HG02884 (cell line): ENCODE data around the gene PHAX.
"Not testable (repeated sequence)": the region's sequence is repeated elsewhere in the genome, so short reads cannot be mapped to it uniquely, and the experiment has no call there.

ENCODE experiments used
- ATAC-seq: cut with Tn5 transposase; IDR thresholded peaks from one replicate; pipeline ENCODE4 v1.9.1; 2021; ENCODE audit warnings: mild to moderate bottlenecking, moderate library complexity; ENCODE audit not compliant: unreplicated experiment

PHAX gene, protein sequence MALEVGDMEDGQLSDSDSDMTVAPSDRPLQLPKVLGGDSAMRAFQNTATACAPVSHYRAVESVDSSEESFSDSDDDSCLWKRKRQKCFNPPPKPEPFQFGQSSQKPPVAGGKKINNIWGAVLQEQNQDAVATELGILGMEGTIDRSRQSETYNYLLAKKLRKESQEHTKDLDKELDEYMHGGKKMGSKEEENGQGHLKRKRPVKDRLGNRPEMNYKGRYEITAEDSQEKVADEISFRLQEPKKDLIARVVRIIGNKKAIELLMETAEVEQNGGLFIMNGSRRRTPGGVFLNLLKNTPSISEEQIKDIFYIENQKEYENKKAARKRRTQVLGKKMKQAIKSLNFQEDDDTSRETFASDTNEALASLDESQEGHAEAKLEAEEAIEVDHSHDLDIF

DNA sequence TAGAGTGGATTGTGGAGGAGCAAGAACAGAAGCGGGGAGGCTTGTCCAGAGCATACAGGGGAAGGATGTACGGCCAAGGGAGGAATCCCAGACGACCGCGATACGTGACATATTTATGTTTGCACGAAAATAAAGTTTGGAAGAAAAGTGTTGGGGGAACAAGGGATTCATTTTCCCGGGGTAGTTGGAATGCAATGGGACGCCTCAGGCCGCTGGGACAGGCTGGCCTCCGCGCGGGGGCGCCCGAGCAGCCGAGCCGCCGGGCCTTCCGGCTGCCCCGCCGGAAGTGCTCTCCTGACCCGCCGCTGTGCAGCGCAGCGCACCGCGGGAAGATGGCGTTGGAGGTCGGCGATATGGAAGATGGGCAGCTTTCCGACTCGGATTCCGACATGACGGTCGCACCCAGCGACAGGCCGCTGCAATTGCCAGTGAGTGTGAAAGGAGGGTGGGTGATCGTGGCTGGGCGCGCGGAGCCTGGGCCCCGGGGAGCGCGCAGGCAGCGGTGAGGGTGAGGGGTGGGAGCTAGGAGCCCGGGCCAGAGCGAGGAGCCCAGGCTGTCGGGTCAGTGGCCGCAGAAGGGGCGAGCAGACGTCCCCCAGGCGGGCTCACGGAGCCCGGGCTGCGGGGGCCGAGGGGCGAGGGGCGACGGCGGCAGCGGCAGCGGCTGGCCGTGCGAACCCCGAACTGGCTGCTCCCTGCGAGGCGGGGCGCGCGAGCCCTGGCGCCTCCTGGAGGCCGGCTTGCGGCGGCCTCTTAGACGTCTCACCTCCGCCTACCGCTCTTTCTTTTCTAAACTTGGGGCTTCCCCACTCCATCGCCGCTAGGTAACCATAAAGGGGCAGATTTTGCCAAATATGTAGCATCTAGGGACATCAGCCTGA is at the start of gene PHAX:
Gene PHAX (plus strand): TSS at position 317 of the 881 bp plus-strand sequence. CDS start 16 bp downstream, at position 333.
- peak; percentile 95 for ATAC-seq

GRCh38 chr5:126552614-126553013 is 48.1 kb upstream of the PHAX start:
- ATAC-seq, result no peak

- ATAC-seq, result not testable (repeated sequence)
Measured at GRCh38 chr5:126555101-126555500, 45.6 kb upstream of the PHAX start.

DNA sequence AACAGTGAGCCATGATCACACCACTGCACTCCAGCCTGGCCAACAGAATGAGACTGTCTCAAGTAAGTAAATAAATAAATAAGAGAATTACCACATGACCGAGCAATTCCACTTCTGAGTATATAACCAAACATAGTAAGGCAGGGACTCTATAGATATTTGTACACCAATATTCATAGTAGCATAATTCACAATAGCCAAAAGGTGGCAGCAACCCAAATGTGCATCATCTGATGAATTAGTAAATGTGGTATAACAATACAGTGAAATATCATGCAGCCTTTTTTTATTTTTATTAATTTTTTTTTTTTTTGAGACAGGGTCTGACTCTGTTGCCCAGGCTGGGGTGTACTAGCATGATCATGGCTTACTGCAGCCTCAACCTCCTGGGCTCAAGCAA is 38.8 kb upstream of the PHAX start:
- ATAC-seq, result no peak

GRCh38 chr5:126562823-126563222 is 37.9 kb upstream of the PHAX start:
- peak; percentile 98 for ATAC-seq

- ATAC-seq, result no peak
Measured at GRCh38 chr5:126568206-126568755, 32.5 kb upstream of the PHAX start.

GRCh38 chr5:126575644-126576043 is 25.1 kb upstream of the PHAX start:
- ATAC-seq, result no peak

GRCh38 chr5:126576974-126577373 is 23.8 kb upstream of the PHAX start:
- ATAC-seq, result no peak

GRCh38 chr5:126577415-126577814 is 23.3 kb upstream of the PHAX start:
- no peak for ATAC-seq

DNA sequence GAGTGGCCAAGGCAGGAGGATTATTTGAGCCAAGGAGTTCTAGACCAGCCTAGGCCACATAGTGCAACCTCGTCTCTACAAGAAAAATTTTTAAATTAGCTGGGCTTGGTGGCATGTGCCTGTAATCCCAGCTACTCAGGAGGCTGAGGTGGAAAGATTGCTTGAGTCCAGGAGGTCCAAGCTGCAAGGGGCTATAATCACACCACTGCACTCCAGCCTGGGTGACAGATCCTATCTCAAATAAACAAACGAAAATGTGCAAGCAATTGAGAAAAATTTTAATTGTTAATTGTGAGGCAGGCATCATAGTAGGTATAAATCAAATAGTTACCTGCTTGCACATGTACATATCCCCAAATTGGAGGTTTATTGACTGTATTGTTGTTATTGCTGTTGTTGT is 21.0 kb upstream of the PHAX start:
- ATAC-seq, result no peak

DNA sequence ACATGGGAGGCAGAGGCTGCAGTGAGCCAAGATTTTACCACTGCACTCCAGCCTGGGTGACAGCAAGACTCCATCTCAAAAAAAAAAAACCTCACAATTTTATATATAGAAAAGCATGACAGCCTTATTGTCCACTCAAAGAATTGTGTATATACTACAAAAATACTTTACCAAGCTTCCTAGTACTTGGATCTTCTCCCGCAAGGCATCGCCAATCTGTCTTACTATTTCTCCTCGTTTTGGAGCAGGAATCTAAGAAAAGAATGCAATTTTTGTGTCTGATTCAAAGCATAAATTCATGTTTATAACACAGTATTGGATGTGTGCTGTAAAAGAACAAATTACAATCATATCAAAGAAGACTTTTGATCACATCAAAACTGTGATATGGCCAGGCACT is 17.0 kb upstream of the PHAX start:
- no peak for ATAC-seq

DNA sequence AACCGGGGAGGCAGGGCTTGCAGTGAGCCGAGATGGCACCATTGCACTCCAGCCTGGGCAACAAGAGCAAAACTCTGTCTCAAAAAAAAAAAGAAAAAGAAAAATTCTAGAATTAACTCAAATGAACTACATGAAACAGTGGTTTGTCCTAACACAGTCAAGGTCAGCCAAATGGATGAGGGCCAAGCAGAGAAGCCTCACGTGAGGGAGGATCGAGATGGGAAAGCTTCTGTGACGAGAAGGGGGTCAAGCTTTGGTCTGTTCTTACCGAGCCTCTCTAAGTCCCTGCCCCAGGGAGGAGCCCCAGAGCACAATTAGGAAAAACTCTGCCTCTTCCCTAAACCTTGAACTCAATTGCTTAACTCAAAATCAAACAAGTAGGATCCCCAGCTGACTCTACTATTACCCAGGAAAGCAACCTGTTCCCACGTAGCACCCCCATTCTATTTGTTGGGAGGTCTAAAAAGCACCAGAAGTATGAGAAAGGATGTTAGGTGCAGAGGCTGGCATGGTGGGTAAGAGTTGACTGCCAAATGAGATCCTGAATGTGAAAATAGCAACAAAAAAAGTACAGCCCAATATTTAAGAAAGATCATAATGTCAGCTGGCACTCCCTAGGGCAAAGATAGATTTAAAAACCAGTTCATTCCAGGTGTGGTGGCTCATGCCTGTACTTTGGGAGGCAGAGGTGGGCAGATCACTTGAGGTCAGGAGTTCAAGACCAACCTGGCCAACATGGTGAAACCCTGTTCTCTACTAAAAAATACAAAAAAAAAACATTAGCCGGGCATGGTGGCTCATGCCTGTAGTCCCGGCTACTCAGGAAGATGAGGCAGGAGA is 13.0 kb upstream of the PHAX start:
- no peak for ATAC-seq

DNA sequence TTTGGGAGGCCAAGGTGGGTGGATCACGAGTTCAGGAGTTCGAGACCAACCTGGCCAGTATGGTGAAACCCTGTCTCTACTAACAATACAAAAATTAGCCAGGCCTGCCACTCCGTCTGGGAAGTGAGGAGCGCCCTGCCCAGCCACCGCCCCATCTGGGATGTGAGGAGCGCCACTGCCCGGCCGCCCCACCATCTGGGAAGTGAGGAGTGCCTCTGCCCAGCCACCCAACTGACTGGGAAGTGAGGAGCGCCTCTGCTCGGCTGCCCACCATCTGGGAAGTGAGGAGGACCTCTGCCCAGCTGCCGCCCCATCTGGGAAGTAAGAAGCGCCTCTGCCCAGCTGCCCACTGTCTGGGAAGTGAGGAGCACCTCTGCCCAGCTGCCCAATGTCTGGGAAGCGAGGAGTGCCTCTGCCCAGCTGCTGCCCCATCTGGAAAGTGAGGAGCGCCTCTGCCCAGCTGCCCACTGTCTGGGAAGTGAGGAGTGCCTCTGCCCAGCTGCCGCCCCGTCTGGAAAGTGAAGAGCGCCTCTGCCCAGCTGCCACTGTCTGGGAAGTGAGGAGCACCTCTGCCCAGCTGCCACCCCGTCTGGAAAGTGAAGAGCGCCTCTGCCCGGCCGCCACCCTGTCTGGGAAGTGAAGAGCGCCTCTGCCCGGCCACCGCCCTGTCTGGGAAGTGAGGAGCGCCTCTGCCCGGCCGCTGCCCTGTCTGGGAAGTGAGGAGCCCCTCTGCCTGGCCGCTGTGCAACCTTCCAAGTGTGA is 11.0 kb upstream of the PHAX start:
- ATAC-seq, result no peak

DNA sequence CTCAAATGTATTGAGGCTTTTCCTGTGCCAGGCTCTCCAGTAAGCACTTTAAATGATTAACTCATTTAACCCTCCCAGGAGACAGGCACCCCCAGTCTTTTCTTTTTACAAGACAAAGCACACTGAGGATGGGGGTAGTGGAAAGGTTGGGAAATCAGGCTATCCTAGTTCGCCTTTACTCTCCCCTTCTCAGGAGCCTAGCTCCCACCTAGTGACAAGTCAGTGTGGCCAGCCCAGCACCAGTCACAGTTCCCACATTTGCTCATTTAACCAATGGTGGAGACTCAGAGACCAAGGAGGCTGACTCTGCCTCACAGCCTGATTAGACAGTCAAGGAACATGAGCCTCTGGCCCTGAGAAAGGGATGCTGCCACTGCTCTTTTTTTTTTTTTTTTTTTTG is 9.2 kb upstream of the PHAX start:
- ATAC-seq, result no peak

DNA sequence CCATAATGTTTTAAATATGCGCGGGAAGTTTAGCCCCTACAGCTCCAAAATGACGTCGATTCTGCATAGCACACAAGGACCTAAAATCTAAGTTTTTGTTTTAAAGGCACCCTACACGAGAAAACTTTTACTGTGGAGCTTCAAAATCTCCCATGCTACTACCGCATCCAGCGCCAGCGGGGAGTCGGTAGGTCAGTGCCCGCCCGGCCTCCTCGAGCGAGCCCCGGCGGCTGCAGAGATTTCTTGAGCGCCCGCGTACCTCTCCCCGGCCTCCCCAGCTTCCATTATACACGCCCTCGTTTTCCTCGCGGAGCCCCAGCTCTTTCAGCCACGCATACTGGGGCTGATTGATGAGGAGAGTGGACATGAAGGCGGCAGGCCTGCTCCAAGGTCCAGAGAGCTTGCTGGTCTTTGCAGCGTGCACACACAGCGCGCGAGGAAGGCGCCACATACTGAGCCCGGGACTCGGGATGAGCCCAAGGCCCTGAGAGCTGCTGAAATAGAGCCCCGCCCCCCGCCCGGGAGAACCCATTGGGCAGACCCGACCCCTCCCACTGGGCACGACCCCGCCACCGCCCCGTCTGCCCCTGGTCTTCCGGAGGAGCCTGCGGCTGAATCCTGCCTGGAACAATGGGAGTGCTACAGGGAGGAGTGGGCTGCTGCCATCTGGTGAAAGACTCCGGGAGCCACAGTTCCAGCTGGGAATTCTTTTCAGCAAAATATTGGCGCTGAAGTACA is 5.8 kb upstream of the PHAX start, which contains the start of gene ALDH7A1:
Gene ALDH7A1 (minus strand): TSS at position 472 of the 738 bp plus-strand sequence. CDS start 21 bp downstream, at position 451.
- ATAC-seq, result peak; percentile 84

GRCh38 chr5:126595486-126596083 is 5.2 kb upstream of the PHAX start:
- ATAC-seq, result peak; percentile 28

DNA sequence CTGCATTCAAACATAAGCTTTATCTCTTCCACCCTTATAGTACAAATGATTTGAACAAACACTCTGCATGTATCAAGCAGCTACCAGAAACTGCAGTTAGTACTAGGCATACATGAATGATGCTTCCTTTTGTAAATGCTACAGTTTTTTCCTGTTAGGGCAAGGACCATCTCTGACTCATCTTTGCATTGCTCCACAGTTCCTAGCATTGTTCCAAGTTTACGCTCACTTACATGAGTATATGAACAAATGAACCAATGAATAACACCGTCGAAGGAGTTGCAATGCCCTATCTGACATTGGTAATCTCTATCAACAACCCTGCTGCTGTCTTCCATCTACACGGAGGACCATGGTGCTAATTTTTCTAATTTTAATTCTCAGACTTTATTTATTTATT is 3.6 kb upstream of the PHAX start:
- no peak for ATAC-seq

DNA sequence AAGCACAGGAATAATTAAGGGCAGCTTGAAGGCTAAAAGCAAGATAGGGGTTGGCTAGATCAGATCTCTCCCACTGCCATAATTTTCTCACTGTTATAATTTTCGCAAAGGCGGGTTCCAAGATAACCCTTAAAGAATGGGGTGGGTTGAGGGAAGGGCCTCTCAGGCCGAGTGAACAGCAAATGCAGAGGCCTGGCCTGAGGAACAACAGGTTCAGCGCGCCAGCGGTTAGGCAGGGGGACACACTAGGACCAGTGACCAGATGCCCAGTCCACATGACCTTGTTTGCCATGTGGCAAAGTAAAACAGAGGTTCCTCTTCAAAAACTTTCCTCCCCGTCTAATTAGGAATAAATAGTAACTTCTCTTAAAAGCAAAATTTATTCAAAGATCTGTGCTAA is 1.2 kb upstream of the PHAX start:
- no peak for ATAC-seq
